Upper lobe of right lung (tissue), 1 donor: ENCODE data around the gene SENP2. TPM values are rescaled to one million over a fixed set of nuclear protein-coding genes. Genes with fewer than 3 reads are reported as not detected.

ENCODE experiments used
- ATAC-seq: fragments of 200-7000 bp; cut with Tn5 transposase; one replicate; pipeline ENCODE4 v1.9.1; 2020; ENCODE audit warnings: mild to moderate bottlenecking, moderate library complexity
- DNase-seq: peaks from one replicate; pipeline ENCODE4 v3.0.0-alpha.2; 2020
- H3K27ac ChIP-seq: fragments of 200-600 bp; one replicate; pipeline ENCODE4 v1.8.0; 2022
- H3K27me3 ChIP-seq: fragments of 200-600 bp; one replicate; pipeline ENCODE4 v1.8.0; 2022; ENCODE audit warnings: mild to moderate bottlenecking
- H3K36me3 ChIP-seq: fragments of 200-600 bp; one replicate; pipeline ENCODE4 v1.8.0; 2022
- H3K4me1 ChIP-seq: fragments of 200-600 bp; one replicate; pipeline ENCODE4 v1.8.0; 2022
- H3K4me3 ChIP-seq: fragments of 200-600 bp; one replicate; pipeline ENCODE4 v1.8.0; 2022; ENCODE audit warnings: mild to moderate bottlenecking
- H3K9me3 ChIP-seq: fragments of 200-600 bp; one replicate; pipeline ENCODE4 v1.8.0; 2022
- intact Hi-C: fragments of 100-400 bp; cut with DNase I; formaldehyde crosslinking; loops from one replicate; pipeline ENCODE4 v1.11.0; 2022
- total RNA-seq: library from RNA; stranded (reverse); fragmentation: NEBNext Ultra II Directional; extraction: Animal tissue kit (Norgen Biotek cat#: 25700); gene quantifications from one replicate; pipeline ENCODE4 v1.2.1, GENCODE V29; 2021
- TF ChIP-seq, protein P1 (sequence below): fragments of 200-600 bp; IDR thresholded peaks from one replicate; pipeline ENCODE4 v1.8.0; 2022; ENCODE audit warnings: antibody characterized with exemption
- donor health status: DM: no; HTN: yes; CAD: no; lungs with severe emphysema.

Gene SENP2
- total RNA-seq, 1 donor from 2014 or later: 42.0 TPM

DNA sequence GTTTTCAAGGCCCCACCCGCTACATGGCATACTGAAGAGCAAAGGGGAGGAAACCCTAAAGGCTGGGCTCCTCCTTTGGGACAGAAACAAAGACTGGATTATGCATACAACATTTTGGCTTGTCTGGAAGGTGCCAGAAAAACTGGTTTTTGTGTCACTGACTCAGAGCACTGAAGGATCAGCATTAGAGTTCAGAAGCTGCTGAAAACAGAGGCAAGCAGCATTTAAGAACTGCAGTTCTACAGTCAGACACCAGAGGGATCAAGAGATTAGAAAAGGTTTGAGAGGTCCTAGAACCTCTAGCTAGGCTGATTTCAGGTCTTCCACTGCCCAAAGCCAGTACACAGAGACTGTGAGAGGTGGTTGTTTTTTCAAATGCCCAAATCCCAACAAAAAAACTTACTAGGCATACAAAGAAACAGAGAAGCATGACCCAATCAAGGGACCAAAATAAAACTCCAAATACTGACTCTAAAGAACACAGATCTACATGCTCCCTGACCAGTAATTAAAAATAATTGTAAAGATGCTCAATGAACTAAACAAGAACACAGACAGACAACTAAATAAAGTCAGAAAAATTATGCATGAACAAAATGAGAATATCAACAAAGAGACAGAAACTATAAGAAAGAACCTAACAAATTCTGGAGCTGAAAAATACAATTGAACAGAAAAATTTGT, 91.2 kb downstream of the SENP2 start:
- Histone ChIP-seq H3K36me3 (peaks cover 20% of the 10 kb centered on the region), H3K4me3 (no peak overlapping the region), H3K27me3 (no peaks in the 10 kb centered on the region), H3K9me3 (no peaks in the 10 kb centered on the region), H3K27ac (no peak overlapping the region), H3K4me1 (no peaks in the 10 kb centered on the region)
- no peak for DNase-seq
- TF ChIP-seq, protein P1, sequence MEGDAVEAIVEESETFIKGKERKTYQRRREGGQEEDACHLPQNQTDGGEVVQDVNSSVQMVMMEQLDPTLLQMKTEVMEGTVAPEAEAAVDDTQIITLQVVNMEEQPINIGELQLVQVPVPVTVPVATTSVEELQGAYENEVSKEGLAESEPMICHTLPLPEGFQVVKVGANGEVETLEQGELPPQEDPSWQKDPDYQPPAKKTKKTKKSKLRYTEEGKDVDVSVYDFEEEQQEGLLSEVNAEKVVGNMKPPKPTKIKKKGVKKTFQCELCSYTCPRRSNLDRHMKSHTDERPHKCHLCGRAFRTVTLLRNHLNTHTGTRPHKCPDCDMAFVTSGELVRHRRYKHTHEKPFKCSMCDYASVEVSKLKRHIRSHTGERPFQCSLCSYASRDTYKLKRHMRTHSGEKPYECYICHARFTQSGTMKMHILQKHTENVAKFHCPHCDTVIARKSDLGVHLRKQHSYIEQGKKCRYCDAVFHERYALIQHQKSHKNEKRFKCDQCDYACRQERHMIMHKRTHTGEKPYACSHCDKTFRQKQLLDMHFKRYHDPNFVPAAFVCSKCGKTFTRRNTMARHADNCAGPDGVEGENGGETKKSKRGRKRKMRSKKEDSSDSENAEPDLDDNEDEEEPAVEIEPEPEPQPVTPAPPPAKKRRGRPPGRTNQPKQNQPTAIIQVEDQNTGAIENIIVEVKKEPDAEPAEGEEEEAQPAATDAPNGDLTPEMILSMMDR: peak; percentile 69
- intact Hi-C loops: loop anchor here (2.0 kb wide), 1 partner anchor 90 kb away; no protein-coding TSS in a partner anchor
- ATAC-seq: peak; percentile 85

DNA sequence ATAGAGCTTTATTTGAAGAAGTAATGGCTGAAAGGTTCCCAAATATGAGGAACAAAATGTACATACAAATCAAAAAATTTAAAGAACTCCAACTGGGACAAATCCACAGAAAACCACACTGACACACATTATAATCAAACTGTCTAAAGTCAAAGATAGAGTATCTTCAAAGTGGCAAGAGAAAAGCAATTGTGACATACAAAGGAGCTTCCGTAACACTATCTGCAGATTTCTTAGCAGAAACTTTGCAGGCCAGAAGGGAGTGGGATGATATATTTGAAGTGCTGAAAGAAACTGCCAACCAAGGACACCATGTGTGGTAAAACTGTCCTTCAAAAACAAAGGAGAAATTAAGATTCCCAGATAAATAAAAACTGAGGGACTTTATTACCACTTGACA, 91.9 kb downstream of the SENP2 start:
- Histone ChIP-seq H3K4me1 (no peaks in the 10 kb centered on the region), H3K9me3 (no peaks in the 10 kb centered on the region), H3K27ac (no peak overlapping the region), H3K4me3 (no peak overlapping the region), H3K27me3 (no peaks in the 10 kb centered on the region), H3K36me3 (peaks cover 14% of the 10 kb centered on the region)
- ATAC-seq (no peak), DNase-seq (no peak)
- intact Hi-C loops: no loop called here
- TF ChIP-seq, protein P1: no peak

DNA sequence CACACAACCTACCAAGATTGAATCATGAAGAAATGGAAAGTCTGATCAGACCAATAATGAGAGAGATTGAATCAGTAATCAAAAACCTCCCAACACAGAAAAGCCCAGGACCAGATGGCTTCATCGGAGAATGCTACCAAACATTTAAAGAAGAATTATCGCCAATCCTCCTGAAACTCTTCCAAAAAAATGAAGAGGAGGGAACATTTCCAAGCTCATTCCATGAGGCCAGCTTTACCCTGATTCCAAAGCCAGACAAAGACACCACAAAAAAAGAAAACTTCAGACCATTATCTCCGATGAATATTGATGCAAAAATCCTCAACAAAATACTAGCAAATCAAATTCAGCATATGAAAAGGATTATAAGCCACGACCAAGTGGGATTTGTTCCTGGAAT, 94.1 kb downstream of the SENP2 start:
- TF ChIP-seq, protein P1: no peak
- Histone ChIP-seq H3K27me3 (no peaks in the 10 kb centered on the region), H3K4me3 (no peak overlapping the region), H3K27ac (no peak overlapping the region), H3K36me3 (no peaks in the 10 kb centered on the region), H3K9me3 (no peaks in the 10 kb centered on the region), H3K4me1 (no peaks in the 10 kb centered on the region)
- no peak for DNase-seq
- no peak for ATAC-seq
- intact Hi-C loops: no loop called here

Other genes with a start within 250 kb of the SENP2 start
- gene MAP3K13, start 223.2 kb upstream of the SENP2 start, total RNA-seq: 37.6 TPM
- 31.6 TPM for gene TMEM41A, start 87.3 kb upstream of the SENP2 start, total RNA-seq
- gene LIPH, start 33.7 kb upstream of the SENP2 start, total RNA-seq: 38.0 TPM
- gene IGF2BP2, start 238.7 kb downstream of the SENP2 start, total RNA-seq: 17.4 TPM